HG02973 (cell line): ENCODE data around the gene PSG4.
"Not testable (repeated sequence)": the region's sequence is repeated elsewhere in the genome, so short reads cannot be mapped to it uniquely, and the experiment has no call there.

Experiments
- ATAC-seq: cut with Tn5 transposase; IDR thresholded peaks from one replicate; pipeline ENCODE4 v1.9.1; 2021; ENCODE audit warnings: moderate library complexity; ENCODE audit not compliant: unreplicated experiment

The PSG4 gene

GRCh38 chr19:43198686-43199419 lies 6.6 kb downstream of the PSG4 start:
- ATAC-seq, result not testable (repeated sequence)

- ATAC-seq, result not testable (repeated sequence)
These were observed 7.6 kb downstream of the PSG4 start for GRCh38 chr19:43197666-43198397.

GRCh38 chr19:43194397-43194796 lies 11.0 kb downstream of the PSG4 start:
- ATAC-seq, result not testable (repeated sequence)

DNA sequence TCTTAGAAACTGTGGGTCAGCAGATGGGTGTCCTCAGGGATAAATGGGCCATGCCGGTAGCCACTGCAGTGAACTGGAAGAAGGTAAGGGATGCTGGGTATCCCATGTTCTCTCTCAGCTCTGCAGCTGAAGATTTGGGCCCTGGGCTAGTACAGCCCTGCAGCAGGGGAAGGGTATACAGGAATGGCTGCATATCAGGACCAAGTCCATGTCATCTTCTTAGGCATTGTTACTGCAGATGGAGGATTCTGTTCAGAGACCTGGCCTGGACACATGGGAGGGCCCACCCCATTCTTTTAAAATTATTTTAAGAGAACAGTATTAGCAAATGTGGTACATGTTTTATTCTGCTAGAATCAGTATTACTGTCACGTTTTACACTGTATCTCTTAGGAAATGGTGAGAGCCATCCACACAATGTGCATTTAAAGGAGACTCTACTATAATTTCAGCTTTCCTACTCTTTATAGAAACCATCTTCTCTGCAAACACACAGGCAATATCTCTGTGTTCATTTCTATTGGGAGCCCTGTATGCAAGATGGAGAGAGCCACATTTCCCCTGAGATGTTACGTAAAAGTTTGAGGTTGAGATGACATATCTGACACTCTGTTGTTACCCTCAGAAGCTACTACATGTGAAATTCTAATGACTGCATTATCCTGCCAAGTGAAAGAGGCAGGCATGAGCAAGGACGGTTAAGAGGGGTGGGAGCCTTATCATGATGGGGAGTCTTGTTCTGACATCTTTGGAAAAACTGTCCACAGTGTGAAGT lies 12.9 kb downstream of the PSG4 start:
- not testable (repeated sequence) for ATAC-seq

DNA sequence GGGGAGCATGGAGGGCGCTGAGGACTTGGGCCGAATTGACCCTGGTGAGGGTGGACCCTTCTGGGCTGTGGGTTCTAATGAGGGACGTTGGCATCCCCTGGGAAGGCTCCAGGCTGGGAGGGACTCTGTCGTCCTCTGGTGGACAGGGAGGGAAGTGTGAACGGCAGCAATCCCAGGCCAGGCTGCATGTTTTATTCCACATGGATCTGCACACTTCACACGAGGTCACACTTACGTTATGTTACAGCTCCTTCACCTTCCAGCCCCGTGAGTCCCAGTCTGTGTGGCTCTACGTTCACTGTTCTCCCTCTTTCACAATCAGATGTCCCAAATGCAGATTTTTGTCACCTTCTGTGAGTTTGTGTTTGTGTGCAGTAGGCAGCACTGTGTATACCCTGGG lies 17.3 kb downstream of the PSG4 start:
- ATAC-seq, result not testable (repeated sequence)

GRCh38 chr19:43186311-43186935 lies 19.0 kb downstream of the PSG4 start, which contains the start of gene PSG5:
PSG5 (minus strand) TSS chr19:43186536; CDS start chr19:43186405, 131 bp downstream.
- not testable (repeated sequence) for ATAC-seq

DNA sequence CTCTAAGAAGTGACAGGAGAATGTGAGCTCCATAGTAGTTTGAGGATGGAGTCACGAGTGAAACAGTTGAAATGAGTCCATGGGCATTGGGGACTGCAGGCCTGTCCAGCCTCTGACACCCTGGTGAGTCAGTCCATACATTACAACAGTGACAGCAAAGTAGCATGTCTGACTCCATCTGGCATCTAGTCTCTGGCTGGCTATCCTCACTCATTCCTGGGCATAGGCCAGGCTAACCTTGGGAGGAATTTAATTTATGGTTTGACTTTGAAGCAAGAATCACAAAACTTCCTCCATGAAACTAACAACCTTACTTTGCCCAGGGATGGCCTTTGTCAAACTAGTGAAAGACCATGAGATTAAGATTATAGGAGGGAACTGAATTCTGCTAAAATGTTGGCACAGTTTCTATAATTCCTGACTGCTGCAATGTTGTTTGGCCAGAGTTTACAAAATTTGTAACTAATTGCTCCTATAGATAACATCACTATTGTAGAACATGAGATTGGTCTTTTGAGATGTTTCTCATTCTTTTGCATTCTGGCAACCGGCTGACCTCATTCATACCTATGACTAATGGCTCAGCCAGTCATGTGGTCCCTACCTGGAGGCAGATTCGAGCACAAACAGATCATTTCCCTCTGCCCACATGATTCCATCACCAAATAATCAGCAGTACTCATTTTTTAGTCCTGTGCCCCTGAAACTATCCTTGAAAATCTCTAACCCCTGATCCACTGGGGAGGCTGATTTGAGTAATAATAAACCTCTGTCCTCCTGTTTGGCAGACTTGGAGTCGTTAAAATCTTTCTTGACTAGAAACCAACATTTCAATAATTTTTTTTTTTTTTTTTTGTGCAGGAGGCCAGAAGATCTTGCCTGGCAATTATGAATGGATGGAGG lies 23.3 kb downstream of the PSG4 start:
- not testable (repeated sequence) for ATAC-seq

- ATAC-seq, result not testable (repeated sequence)
These were observed 25.8 kb downstream of the PSG4 start for GRCh38 chr19:43179569-43180147.

GRCh38 chr19:43178577-43178976 lies 26.9 kb downstream of the PSG4 start:
- not testable (repeated sequence) for ATAC-seq

DNA sequence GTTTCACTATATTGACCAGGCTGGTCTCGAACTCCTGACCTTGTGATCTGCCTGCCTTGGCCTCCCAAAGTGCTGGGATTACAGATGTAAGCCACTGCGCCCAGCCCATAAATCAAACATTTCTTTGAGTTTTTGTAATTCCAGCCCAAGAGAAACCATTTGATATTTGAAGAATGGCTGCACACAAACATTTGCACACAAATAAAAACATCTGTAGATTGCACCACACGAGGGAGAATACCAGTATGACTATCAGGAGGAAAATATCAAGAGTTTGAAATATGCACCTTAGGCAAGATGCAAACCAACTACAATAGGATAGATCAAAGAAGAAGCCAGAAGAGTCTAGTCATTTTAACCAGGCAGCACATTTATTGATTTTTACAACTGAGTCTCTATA lies 39.5 kb downstream of the PSG4 start:
- ATAC-seq, result not testable (repeated sequence)

GRCh38 chr19:43163135-43163534 lies 42.3 kb downstream of the PSG4 start:
- ATAC-seq, result not testable (repeated sequence)

GRCh38 chr19:43162261-43162660 lies 43.2 kb downstream of the PSG4 start:
- not testable (repeated sequence) for ATAC-seq

DNA sequence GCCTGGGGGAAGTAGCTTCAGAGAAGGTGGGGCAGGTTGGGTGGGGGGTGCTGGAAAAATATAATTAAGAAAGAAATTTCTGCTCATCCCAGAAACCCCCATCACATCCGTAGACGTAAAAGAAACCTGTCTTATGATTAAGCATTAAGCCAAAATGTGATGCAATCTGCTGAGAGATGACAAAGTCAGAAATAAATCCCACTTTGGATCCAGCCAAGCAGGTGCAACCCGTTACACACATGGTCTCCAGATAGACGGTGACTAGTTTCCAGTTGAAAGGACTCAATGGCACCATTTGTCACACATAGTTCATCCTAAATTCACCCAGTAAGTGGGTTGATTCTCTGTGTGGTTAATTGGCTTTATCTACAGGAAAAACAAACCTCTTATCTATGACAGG lies 53.2 kb downstream of the PSG4 start:
- ATAC-seq, result no peak

GRCh38 chr19:43149788-43150187 lies 55.6 kb downstream of the PSG4 start:
- ATAC-seq, result not testable (repeated sequence)

GRCh38 chr19:43148233-43148632 lies 57.2 kb downstream of the PSG4 start:
- ATAC-seq, result no peak
